ENCODE data around the gene PARD3B.

Gene PARD3B

GRCh38 chr2:205052781-205053180 lies 507.5 kb downstream of the PARD3B start:
- TF ChIP-seq ARNT (IDR thresholded peaks at IDR 0.05) (no peak), SP1 (IDR thresholded peaks at IDR 0.05) (no peak), HDGF (IDR thresholded peaks at IDR 0.05; ENCODE audit: borderline replicate concordance) (no peak), FOXA1 (IDR thresholded peaks at IDR 0.05) (no peak), NFRKB (IDR thresholded peaks at IDR 0.05) (no peak), BHLHE40 (IDR thresholded peaks at IDR 0.05; ENCODE audit: borderline replicate concordance) (no peak), L3MBTL2 (conservative IDR thresholded peaks at IDR 0.05) (no peak), CTBP1 (IDR thresholded peaks at IDR 0.05; ENCODE audit: borderline replicate concordance) (no peak), SUZ12 (IDR thresholded peaks at IDR 0.05) (no peak), ZNF384 (IDR thresholded peaks at IDR 0.05) (no peak), TARDBP (IDR thresholded peaks at IDR 0.05) (no peak)
- ChIA-PET CTCF (no interaction called here), POLR2A (no interaction called here)
- no peak for DNase-seq (ENCODE audit: extremely low spot score)

GRCh38 chr2:205053827-205054410 lies 508.6 kb downstream of the PARD3B start:
- CTCF ChIA-PET = no interaction called here
- POLR2A ChIA-PET = no interaction called here
- no peak for TF ChIP-seq ELF4 (IDR thresholded peaks at IDR 0.05)
- DNase-seq (ENCODE audit: extremely low spot score) = no peak

GRCh38 chr2:205054789-205055188 lies 509.5 kb downstream of the PARD3B start:
- ChIA-PET CTCF (no interaction called here), POLR2A (no interaction called here)
- no peak for DNase-seq (ENCODE audit: extremely low spot score)
- TF ChIP-seq ARNT (IDR thresholded peaks at IDR 0.05) (no peak), FOXA1 (IDR thresholded peaks at IDR 0.05) (no peak), HDGF (IDR thresholded peaks at IDR 0.05; ENCODE audit: borderline replicate concordance) (no peak), PKNOX1 (IDR thresholded peaks at IDR 0.05) (no peak), SUZ12 (IDR thresholded peaks at IDR 0.05) (no peak), TARDBP (IDR thresholded peaks at IDR 0.05) (no peak), LEF1 (IDR thresholded peaks at IDR 0.05; ENCODE audit: borderline replicate concordance) (no peak)

- no peak for TF ChIP-seq L3MBTL2 (conservative IDR thresholded peaks at IDR 0.05)
- TF ChIP-seq BHLHE40 (IDR thresholded peaks at IDR 0.05; ENCODE audit: borderline replicate concordance) = no peak
- TF ChIP-seq HDGF (IDR thresholded peaks at IDR 0.05; ENCODE audit: borderline replicate concordance) = no peak
- TF ChIP-seq SUZ12 (IDR thresholded peaks at IDR 0.05) = no peak
- TF ChIP-seq ARNT (IDR thresholded peaks at IDR 0.05) = no peak
- no peak for TF ChIP-seq FOXM1 (IDR thresholded peaks at IDR 0.05; ENCODE audit: borderline replicate concordance)
- no peak for TF ChIP-seq LEF1 (IDR thresholded peaks at IDR 0.05; ENCODE audit: borderline replicate concordance)
- no peak for TF ChIP-seq FOXA1 (IDR thresholded peaks at IDR 0.05)
- no peak for TF ChIP-seq FOXK2 (IDR thresholded peaks at IDR 0.05)
- no peak for TF ChIP-seq ELF4 (IDR thresholded peaks at IDR 0.05)
- TF ChIP-seq PKNOX1 (IDR thresholded peaks at IDR 0.05) = no peak
- no peak for TF ChIP-seq CTBP1 (IDR thresholded peaks at IDR 0.05; ENCODE audit: borderline replicate concordance)
- no peak for TF ChIP-seq ZNF384 (IDR thresholded peaks at IDR 0.05)
- TF ChIP-seq SP1 (IDR thresholded peaks at IDR 0.05) = no peak
- TF ChIP-seq TARDBP (IDR thresholded peaks at IDR 0.05) = no peak
- ChIA-PET CTCF (no interaction called here), POLR2A (no interaction called here)
- DNase-seq (ENCODE audit: extremely low spot score) = no peak
Measured at GRCh38 chr2:205055251-205055650, 510.0 kb downstream of the PARD3B start.

- no peak for DNase-seq (ENCODE audit: extremely low spot score)
- CTCF ChIA-PET = no interaction called here
- TF ChIP-seq PKNOX1 (IDR thresholded peaks at IDR 0.05) (no peak), FOXM1 (IDR thresholded peaks at IDR 0.05; ENCODE audit: borderline replicate concordance) (no peak), ZNF384 (IDR thresholded peaks at IDR 0.05) (no peak), BHLHE40 (IDR thresholded peaks at IDR 0.05; ENCODE audit: borderline replicate concordance) (no peak), FOXA1 (IDR thresholded peaks at IDR 0.05) (no peak), SUZ12 (IDR thresholded peaks at IDR 0.05) (no peak), NFRKB (IDR thresholded peaks at IDR 0.05) (no peak), ARNT (IDR thresholded peaks at IDR 0.05) (no peak), TARDBP (IDR thresholded peaks at IDR 0.05) (no peak), HDGF (IDR thresholded peaks at IDR 0.05; ENCODE audit: borderline replicate concordance) (no peak), FOXK2 (IDR thresholded peaks at IDR 0.05) (no peak)
- POLR2A ChIA-PET = interaction anchor here (1.0 kb wide), 1 partner anchor 626 kb away, joined by 3 read pairs; the partner anchor contains the start of gene NRP2
Measured at GRCh38 chr2:205056151-205056561, 510.9 kb downstream of the PARD3B start.

GRCh38 chr2:205058409-205058808 lies 513.1 kb downstream of the PARD3B start:
- POLR2A ChIA-PET = no interaction called here
- TF ChIP-seq ZNF384 (IDR thresholded peaks at IDR 0.05) (no peak), BHLHE40 (IDR thresholded peaks at IDR 0.05; ENCODE audit: borderline replicate concordance) (no peak), NFRKB (IDR thresholded peaks at IDR 0.05) (no peak), CTBP1 (IDR thresholded peaks at IDR 0.05; ENCODE audit: borderline replicate concordance) (no peak), SP1 (IDR thresholded peaks at IDR 0.05) (no peak), TARDBP (IDR thresholded peaks at IDR 0.05) (no peak), ARNT (IDR thresholded peaks at IDR 0.05) (no peak), SUZ12 (IDR thresholded peaks at IDR 0.05) (no peak)
- CTCF ChIA-PET = no interaction called here
- DNase-seq (ENCODE audit: extremely low spot score) = no peak

GRCh38 chr2:205060269-205060668 lies 515.0 kb downstream of the PARD3B start:
- CTCF ChIA-PET = no interaction called here
- DNase-seq (ENCODE audit: extremely low spot score) = no peak
- POLR2A ChIA-PET = no interaction called here
- TF ChIP-seq L3MBTL2 (conservative IDR thresholded peaks at IDR 0.05) = no peak
- no peak for TF ChIP-seq FOXA1 (IDR thresholded peaks at IDR 0.05)
- TF ChIP-seq ELF4 (IDR thresholded peaks at IDR 0.05) = no peak
- no peak for TF ChIP-seq TARDBP (IDR thresholded peaks at IDR 0.05)
- no peak for TF ChIP-seq ZNF384 (IDR thresholded peaks at IDR 0.05)
- TF ChIP-seq LEF1 (IDR thresholded peaks at IDR 0.05; ENCODE audit: borderline replicate concordance) = no peak
- no peak for TF ChIP-seq FOXM1 (IDR thresholded peaks at IDR 0.05; ENCODE audit: borderline replicate concordance)
- no peak for TF ChIP-seq FOXK2 (IDR thresholded peaks at IDR 0.05)
- no peak for TF ChIP-seq SUZ12 (IDR thresholded peaks at IDR 0.05)
- no peak for TF ChIP-seq SP1 (IDR thresholded peaks at IDR 0.05)
- no peak for TF ChIP-seq PKNOX1 (IDR thresholded peaks at IDR 0.05)
- TF ChIP-seq HDGF (IDR thresholded peaks at IDR 0.05; ENCODE audit: borderline replicate concordance) = no peak
- no peak for TF ChIP-seq ARNT (IDR thresholded peaks at IDR 0.05)
- TF ChIP-seq NFRKB (IDR thresholded peaks at IDR 0.05) = no peak
- TF ChIP-seq CTBP1 (IDR thresholded peaks at IDR 0.05; ENCODE audit: borderline replicate concordance) = no peak
